Endometrial microvascular endothelial cells (primary cell): ENCODE measurements around the gene WDR33. TPM values are rescaled to one million over a fixed set of nuclear protein-coding genes. Genes with fewer than 3 reads are reported as not detected.
"Not testable (repeated sequence)": the region's sequence is repeated elsewhere in the genome, so short reads cannot be mapped to it uniquely, and the experiment has no call there.

Source experiments
- in situ Hi-C: cut with HindIII; loops from 2 replicates; pipeline ENCODE4 v1.10.0; 2017; ENCODE audit warnings: low sequenced_read_pairs, low pct_unique_long_range_greater_than_20kb; ENCODE audit errors: inconsistent ontology term
- total RNA-seq: library from RNA; depleted of rRNA; stranded (reverse); fragments of >200 nt; gene quantifications from one replicate; pipeline ENCODE4 v1.2.3, GENCODE V29; 2015; ENCODE audit errors: inconsistent ontology term

Gene WDR33
- total RNA-seq, 1 donor from 2014 or later = 18.0 TPM

DNA sequence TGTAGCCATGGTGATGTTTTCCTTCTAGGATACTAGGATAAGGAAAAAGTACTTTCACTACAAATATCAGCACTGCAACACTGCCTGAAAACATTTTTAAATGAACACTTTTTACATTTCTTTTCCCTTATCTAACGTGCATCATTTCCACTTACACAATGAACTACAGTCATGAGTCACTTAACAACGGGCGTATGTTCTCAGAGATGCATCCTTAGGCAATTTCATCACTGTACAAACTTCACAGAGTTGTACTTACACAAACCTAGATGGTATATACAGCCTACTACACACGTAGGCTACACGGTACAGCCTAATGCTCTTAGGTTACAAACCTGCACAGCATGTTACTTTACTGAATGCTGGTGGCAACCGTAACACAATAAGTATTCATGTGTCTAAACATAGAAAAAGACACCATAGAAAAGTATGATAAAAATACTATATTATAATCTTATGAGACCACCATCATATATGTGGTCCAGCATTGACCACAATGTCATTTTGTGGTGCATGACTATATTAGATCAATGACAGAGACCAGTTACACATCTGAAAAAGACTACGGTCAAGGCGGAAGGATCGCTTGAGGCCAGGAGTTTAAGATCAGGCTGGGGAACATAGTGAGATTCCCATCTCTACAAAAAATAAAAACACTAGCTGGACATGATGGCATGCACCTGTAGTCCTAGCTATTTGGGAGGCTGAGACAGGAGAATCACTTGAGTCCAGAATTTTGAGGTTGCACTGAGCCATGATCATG lies 39.8 kb downstream of the WDR33 start:
- in situ Hi-C loops = no loop called here

GRCh38 chr2:127770534-127770933 lies 40.4 kb downstream of the WDR33 start:
- in situ Hi-C loops = not testable (repeated sequence)

DNA sequence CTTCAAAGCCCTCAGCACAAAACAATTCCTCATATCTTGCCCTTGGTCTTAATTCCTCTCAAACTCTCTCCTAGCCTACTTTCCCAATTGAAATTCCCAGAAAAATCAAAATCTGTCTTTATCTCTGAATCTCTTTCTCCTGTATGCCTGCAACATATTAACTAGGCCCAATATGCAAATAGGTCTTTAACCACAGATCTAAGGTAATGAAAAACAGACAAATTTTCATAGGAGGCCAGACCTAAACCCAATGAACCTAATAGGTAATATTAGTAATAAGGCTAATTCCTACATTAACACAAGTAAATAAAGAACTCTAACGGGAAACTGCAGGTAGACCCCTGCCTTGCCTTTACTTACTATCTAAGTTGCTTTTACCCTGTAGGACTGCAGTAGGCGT lies 41.4 kb downstream of the WDR33 start:
- in situ Hi-C loops = no loop called here

GRCh38 chr2:127768775-127769479 lies 42.0 kb downstream of the WDR33 start:
- in situ Hi-C loops = no loop called here

GRCh38 chr2:127763776-127764175 lies 47.2 kb downstream of the WDR33 start:
- in situ Hi-C loops = no loop called here

DNA sequence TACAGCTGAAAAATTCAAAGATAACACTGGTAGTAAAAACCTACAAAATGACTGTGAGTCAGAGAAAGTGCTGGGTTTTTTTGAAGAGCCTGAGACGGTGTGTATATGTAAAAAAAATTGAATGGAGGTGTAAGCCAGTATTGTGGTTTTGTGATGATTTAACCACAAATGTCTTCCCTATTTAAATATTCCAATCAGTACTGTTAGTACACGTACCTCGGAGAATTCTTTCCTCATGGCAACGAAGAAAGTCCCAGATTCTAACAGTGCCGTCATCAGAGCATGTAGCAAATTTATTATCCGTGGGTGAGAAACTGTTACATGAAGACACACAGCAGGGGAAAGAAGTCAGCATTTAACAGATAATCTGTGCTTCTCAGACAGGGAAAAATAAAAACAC lies 48.1 kb downstream of the WDR33 start:
- in situ Hi-C loops = no loop called here

DNA sequence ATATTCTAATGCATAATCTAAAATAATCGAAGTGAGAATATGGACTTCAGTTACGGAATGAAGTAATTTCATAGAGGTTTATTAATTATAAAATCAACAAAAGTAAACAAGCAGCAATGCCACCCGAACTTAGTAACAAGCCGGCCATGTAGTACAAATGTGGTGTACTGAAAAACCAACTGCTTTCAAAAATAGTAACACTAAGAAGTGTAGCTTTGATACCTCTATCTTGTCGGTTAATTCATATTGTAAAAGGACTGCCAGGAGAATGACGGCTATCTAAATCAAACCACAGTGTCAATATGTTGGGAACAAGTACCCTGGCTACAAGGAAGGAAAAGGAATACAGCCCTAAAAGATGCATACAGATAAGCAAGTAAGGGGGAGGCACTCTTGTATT lies 48.5 kb downstream of the WDR33 start:
- in situ Hi-C loops = no loop called here

DNA sequence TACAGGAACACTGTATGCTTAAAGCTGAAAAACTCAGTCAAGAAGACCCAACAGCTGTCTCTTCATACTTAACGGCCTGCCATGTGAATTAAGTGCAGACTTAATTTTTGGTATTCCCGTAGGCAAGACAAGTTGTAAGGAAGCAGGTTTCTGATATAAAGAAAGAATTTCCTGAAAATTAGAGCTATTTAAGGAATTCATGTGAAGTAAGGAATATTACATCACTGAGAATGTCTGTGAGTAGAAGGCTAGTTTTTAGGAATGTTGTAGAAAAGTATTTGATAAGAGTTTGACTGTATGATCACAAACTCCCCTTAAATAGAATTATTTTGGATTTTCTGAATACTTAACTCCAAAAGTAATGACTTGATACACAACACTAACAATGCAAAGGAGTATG lies 51.0 kb downstream of the WDR33 start:
- in situ Hi-C loops = no loop called here

- in situ Hi-C loops = no loop called here
Measured at GRCh38 chr2:127754186-127754585, 56.8 kb downstream of the WDR33 start.

- in situ Hi-C loops = no loop called here
Measured at GRCh38 chr2:127753374-127753773, 57.6 kb downstream of the WDR33 start.

DNA sequence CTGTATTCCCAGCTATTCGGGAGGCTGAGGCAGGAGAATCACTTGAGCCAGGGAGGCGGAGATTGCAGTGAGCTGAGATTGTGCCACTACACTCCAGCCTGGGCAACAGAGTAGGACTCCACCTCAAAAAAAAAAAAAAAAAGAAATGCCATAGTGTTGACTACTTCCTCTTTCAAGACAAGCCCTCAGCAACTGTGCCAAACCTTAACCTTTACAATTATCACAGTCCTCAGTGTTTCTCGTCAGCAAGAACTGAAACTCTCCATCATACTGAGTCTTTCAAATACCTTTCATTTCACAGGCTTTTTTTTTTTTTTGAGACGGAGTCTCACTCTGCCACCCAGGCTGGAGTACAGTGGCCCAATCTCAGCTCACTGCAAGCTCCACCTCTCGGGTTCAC lies 61.4 kb downstream of the WDR33 start:
- in situ Hi-C loops = not testable (repeated sequence)

DNA sequence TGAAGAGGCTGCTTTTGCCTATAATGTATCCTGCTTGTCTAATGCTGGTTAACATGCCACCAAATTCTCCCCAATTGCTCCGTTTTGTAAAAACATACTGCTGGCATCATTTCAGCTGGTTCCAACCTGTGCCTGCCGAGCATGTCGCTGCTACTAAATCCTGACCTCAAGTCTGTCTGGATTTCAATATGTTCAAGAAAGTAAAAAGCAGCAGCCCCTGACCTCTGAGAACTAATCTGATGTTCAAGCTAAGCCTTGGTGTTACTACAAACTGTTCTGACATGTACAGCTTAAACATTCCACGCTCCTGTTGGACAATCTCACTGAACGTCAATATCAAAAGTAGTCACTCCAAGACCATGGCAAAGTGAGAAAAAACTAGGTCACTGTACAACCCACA lies 63.4 kb downstream of the WDR33 start:
- in situ Hi-C loops = no loop called here

- in situ Hi-C loops = no loop called here
Measured at GRCh38 chr2:127743477-127744026, 67.4 kb downstream of the WDR33 start.

DNA sequence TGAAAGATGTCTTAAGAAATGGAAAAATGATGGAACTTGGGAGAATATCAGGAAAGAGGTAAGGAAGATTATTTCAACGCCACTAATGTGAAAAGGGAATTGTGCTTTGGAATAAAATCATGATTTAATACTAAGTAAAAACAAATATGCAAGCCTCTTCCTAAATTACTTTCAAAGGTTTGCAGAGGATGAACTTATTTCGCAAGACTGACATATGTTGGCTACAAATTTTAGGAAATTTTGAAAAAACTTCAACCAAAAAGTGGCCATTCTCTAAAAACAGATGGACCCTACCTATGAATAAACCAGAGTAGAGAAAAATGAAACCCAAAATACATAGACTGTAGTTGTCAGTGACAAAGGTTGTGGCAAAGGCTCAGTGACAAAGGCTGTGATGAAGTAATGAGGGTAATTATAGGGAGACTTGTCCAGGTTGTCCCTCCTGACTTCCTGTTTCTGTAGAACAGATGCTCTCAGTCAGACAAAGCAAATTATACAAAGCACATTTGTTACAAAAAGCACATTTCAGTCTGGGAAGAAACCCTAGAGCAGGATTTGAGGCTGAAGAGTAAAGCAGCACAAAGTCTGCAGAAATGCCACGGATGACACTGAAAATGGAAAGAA lies 70.2 kb downstream of the WDR33 start:
- in situ Hi-C loops = no loop called here

DNA sequence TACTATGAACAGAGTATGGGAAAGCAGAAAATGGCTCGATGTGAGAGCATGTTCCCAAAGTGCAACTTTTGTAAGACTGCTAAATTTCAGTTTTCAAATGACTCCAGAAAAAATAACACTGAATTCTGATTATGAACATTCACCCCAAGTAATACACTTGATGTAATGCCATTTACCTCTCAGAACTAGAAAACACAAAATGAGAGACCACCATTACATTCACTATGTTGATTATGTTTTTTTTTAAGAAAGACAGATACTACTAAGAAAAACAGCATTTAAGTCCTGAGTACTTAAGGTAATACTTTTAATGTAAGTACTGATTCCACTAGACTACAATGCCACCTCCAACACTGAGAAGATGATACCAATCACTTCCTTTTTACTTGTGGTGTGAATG lies 71.2 kb downstream of the WDR33 start:
- in situ Hi-C loops = no loop called here

GRCh38 chr2:127737892-127738291 lies 73.1 kb downstream of the WDR33 start:
- in situ Hi-C loops = no loop called here

DNA sequence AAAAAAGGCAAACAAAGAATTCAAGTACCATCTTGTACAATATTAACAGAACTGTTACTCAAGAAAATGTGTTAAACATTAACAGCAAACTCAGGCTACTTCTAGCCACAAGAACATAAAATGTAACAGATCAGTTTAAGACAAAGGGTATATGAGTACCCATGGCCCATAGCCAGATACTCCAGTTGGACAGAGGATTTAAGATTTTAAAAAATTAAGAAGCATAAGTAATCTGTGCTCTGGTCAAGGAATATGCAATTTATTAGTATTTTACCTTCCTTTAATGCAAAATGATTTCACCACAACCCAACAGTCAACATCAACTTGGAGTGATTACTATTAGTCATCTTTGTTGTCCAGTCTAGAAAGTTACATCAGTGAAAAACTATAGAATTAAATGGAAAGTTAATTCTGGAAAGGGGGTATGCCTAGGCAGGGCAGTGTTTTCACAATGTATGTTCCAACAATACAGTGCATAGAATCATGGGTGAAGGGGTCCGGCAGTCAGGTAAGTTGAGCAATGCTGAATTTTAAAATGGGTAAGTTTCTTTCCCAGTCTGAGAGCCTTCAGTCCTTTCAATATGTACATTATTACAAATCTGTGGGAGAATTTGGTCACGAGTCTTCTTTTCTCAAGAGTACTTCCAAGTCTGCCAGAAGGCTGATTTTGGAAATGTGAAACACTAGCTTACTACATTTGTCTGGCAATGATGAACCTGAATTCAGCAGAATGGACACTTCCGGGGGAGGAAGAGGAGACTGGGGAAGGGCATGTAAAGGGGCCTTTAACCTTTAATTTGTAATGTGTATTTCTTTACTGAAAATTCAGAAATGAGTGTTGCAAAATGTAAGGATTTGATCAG lies 75.2 kb downstream of the WDR33 start:
- in situ Hi-C loops = no loop called here

DNA sequence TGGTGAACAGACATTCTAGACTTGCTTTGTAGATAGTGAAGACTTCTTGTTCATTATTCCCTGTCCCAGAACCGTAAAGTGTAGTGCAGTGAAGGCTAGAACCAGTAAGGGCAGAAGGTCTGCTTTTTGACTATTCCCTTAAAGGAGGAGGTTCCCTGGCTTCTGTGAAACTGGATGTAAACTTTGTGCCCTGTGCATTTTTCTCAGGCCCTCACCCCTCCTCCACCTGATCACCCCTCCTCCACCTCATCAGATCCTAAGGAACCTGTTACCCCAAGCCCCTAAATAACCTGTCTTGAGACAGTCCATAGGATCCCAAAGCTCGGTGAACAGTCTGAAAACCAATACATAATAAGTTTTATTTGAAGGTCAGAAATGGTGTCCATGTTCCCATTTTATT lies 75.9 kb downstream of the WDR33 start:
- in situ Hi-C loops = no loop called here
